SK-N-DZ (cell line): ENCODE measurements around the gene CDH4.

Experiments used
- DNase-seq: peaks from one replicate; pipeline ENCODE4 v3.0.0-alpha.2; 2015; ENCODE audit warnings: low spot score

Gene CDH4

GRCh38 chr20:61907081-61907891 is 655.2 kb downstream of the CDH4 start:
- no peak for DNase-seq

DNA sequence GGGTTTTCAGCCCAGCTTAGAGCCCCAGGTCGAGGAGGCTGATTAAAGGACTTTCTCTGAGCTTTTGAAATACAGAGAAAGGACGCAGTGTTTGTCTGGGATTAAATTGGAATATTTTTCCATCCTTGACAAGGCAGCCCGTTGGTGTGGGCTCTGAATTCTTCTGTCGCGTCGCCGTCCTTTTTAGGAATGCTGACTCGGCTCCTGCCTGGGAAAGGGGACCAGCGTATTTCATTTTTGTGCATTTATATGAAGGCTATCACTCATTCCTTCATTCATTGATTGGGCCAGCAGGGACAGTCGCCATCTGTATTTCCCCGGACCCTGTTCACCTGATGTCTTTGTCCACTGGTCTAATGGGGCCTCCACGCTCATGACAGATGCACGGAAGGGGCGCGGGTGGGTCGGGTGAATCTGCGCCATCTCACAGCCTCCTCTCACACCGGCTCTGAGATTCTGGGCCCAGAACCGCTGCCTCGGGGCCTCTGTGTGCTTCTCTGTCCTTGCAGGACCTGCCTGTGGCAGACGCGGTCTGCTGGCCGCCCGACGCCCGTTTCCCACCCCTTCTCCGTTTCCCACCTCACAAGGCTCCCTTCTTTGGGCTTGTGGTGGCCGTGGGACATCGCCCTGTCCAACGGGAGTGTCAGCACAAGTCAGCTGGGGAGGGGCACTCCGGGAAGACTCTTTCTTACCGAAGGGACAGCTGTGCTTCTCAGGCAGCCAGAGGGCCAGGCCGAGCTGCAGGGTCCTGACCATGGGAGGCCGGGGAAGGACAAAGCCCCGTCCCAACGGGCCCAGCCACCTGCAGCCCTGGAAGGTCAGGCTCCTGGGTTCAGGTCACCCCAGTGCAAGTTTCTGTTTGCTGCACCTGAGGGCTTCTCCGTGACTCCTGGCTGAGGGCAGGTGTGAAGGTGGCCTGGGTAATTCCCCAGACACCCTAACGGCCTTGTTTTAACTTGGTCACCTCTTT is 656.3 kb downstream of the CDH4 start:
- DNase-seq = no peak

GRCh38 chr20:61909028-61909427 is 657.0 kb downstream of the CDH4 start:
- no peak for DNase-seq

- DNase-seq = no peak
Observed at GRCh38 chr20:61909821-61910220, 657.8 kb downstream of the CDH4 start.

DNA sequence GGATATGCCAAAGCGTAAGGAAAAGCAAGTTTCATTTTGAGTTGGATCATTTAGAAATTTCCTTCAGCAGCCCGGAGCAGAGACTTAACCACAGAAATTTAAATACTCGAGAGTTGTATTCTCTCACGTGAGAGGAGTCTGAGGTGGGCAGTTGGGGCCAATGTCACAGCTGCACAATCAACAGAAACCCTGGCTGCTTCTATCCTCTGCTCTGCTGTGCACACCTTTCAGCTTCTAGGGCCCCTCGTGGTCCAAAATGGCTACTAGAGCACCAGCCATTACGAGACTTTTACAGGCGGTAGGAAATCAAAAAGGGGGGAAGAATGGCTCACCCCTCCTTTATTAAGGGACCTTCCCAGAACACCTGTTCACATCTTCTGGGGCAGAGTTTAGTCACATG is 659.8 kb downstream of the CDH4 start:
- no peak for DNase-seq

GRCh38 chr20:61912665-61913422 is 660.8 kb downstream of the CDH4 start:
- no peak for DNase-seq

GRCh38 chr20:61913423-61914225 is 661.6 kb downstream of the CDH4 start:
- no peak for DNase-seq

GRCh38 chr20:61915101-61915500 is 663.0 kb downstream of the CDH4 start:
- no peak for DNase-seq

GRCh38 chr20:61916318-61916891 is 664.3 kb downstream of the CDH4 start:
- no peak for DNase-seq

- no peak for DNase-seq
Observed at GRCh38 chr20:61917474-61918145, 665.5 kb downstream of the CDH4 start.

DNA sequence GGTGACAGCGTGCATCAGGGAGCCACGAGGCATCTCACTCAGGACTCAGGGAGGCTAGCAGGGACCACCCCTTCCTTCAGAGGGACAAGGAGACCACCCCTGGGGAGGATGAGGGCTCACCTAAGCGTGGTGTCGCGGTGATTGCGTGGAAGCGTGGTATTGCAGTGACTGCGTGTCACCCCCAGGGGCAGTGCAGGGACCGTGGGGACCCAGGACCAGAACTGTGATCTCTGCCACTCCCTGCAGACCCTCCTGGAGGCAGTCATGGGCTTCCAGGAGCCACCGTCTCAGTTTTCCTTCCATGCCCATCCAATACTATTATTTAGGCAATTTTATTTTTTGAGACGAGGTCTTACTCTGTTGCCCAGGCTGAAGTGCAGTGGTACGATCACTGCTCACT is 666.5 kb downstream of the CDH4 start:
- no peak for DNase-seq

- DNase-seq = no peak
Observed at GRCh38 chr20:61919239-61919638, 667.2 kb downstream of the CDH4 start.

GRCh38 chr20:61919675-61920365 is 667.8 kb downstream of the CDH4 start:
- no peak for DNase-seq

GRCh38 chr20:61922411-61922810 is 670.4 kb downstream of the CDH4 start:
- DNase-seq = no peak

- no peak for DNase-seq
Observed at GRCh38 chr20:61922936-61923335, 670.9 kb downstream of the CDH4 start.

DNA sequence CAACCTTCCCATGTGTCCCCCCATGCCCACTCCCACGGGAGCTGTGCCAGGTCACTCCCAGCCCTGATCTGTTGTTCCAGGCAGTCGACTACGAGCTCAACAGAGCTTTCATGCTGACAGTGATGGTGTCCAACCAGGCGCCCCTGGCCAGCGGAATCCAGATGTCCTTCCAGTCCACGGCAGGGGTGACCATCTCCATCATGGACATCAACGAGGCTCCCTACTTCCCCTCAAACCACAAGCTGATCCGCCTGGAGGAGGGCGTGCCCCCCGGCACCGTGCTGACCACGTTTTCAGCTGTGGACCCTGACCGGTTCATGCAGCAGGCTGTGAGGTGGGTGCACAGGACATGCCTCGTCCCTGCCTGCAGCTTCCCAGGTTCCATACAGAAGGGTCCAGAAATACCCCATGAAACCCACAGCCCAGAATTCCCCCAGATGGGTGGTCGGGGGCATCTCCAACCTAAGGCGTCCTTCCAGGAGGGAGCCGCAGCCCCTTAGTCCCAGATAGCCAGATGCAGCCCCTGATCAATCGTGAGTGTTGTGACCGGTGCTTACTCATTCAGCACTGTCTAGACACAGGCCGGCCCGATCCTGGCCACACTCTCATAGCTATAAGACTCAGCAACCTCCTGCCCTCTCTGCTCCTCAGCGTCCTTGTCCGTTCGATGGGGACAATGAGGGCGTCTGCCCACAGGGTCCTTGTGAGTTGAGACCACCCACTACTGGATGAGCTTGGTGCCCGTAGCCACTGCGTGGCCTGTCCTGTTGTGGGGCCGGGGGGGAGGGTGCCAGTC is 671.5 kb downstream of the CDH4 start:
- no peak for DNase-seq

- DNase-seq = no peak
Observed at GRCh38 chr20:61924211-61924857, 672.3 kb downstream of the CDH4 start.
